CD4-positive, CD25-positive, alpha-beta regulatory T cell (primary cell): Measurements from ENCODE around the gene AIG1. TPM values are rescaled to one million over a fixed set of nuclear protein-coding genes. Genes with fewer than 3 reads are reported as not detected.
A peak's percentile ranks its signal among the peaks of the same experiment; 100 is the strongest.
"Not testable (repeated sequence)": the region's sequence is repeated elsewhere in the genome, so short reads cannot be mapped to it uniquely, and the experiment has no call there.

Experiments
- ATAC-seq, 2 donors: fragments of 150-1000 bp; cut with Tn5 transposase; one replicate each; pipeline ENCODE4 v1.10.0; 2021; ENCODE audit warnings: low read depth in 2 of 2, moderate number of reproducible peaks in 2 of 2, moderate library complexity in 1 of 2
- DNase-seq, 3 donors: peaks; one replicate each; pipeline versions ENCODE4 v3.0.0 to v3.0.0-alpha.2; 2012 to 2022; ENCODE audit warnings: mixed read lengths in 1 of 3
- H3K27ac ChIP-seq: one replicate; pipeline ENCODE4 v1.7.0; 2013; ENCODE audit warnings: mild to moderate bottlenecking, low read length; ENCODE audit not compliant: insufficient read depth, poor library complexity, severe bottlenecking
- H3K27me3 ChIP-seq: one replicate; pipeline ENCODE4 v1.7.0; 2013; ENCODE audit warnings: low read length; ENCODE audit not compliant: control insufficient read depth, insufficient read depth
- H3K36me3 ChIP-seq: one replicate; pipeline ENCODE4 v1.7.0; 2013; ENCODE audit warnings: mild to moderate bottlenecking, low read length, moderate library complexity; ENCODE audit not compliant: control insufficient read depth, insufficient read depth
- H3K4me1 ChIP-seq: 2 replicates; pipeline ENCODE4 v1.7.0; 2013; ENCODE audit warnings: mild to moderate bottlenecking, low read length; ENCODE audit not compliant: insufficient read depth, control insufficient read depth, poor library complexity, severe bottlenecking
- H3K4me3 ChIP-seq: one replicate; pipeline ENCODE4 v1.7.0; 2013; ENCODE audit warnings: low read depth, mild to moderate bottlenecking, low read length, moderate library complexity
- H3K9me3 ChIP-seq, 2 experiments: 1 replicate in 1 of 2; 2 replicates in 1 of 2; pipeline ENCODE4 v1.7.0; 2013; ENCODE audit warnings: low read length in 2 of 2, mild to moderate bottlenecking in 1 of 2, moderate library complexity in 1 of 2; ENCODE audit not compliant: control insufficient read depth in 2 of 2
- H3K27ac Mint-ChIP-seq, 3 donors: one replicate each; pipeline ENCODE4 v1.8.0; 2020 to 2022; ENCODE audit warnings: mild to moderate bottlenecking in 3 of 3, mixed read lengths in 3 of 3, moderate library complexity in 2 of 3
- H3K27me3 Mint-ChIP-seq: one replicate; pipeline ENCODE4 v1.8.0; 2022; ENCODE audit warnings: mild to moderate bottlenecking, mixed read lengths
- H3K36me3 Mint-ChIP-seq: one replicate; pipeline ENCODE4 v1.8.0; 2020; ENCODE audit warnings: mixed read lengths
- H3K4me1 Mint-ChIP-seq, 4 donors: one replicate each; pipeline ENCODE4 v1.8.0; 2020 to 2022; ENCODE audit warnings: mixed read lengths in 4 of 4, mild to moderate bottlenecking in 1 of 4
- H3K4me3 Mint-ChIP-seq, 4 donors: one replicate each; pipeline ENCODE4 v1.8.0; 2020 to 2022; ENCODE audit warnings: mild to moderate bottlenecking in 4 of 4, mixed read lengths in 4 of 4, moderate library complexity in 3 of 4
- H3K9me3 Mint-ChIP-seq, 7 donors: one replicate each; pipeline ENCODE4 v1.8.0; 2020 to 2022; ENCODE audit warnings: mixed read lengths in 7 of 7, mild to moderate bottlenecking in 3 of 7, moderate library complexity in 2 of 7
- polyA plus RNA-seq, 4 donors: library from polyadenylated mRNA; unstranded; fragments of 300-500 nt; fragmentation: Illumina TruSeq; gene quantifications; one replicate each; pipeline ENCODE4 v1.2.3, GENCODE V29; 2021
- total RNA-seq: library from RNA; stranded (reverse); gene quantifications from one replicate; pipeline ENCODE4 v1.2.3, GENCODE V29; 2022

Gene AIG1
- total and polyA plus RNA-seq, 5 donors from 2014 or later = 4.2 to 19.6 (median 13.9) TPM

DNA sequence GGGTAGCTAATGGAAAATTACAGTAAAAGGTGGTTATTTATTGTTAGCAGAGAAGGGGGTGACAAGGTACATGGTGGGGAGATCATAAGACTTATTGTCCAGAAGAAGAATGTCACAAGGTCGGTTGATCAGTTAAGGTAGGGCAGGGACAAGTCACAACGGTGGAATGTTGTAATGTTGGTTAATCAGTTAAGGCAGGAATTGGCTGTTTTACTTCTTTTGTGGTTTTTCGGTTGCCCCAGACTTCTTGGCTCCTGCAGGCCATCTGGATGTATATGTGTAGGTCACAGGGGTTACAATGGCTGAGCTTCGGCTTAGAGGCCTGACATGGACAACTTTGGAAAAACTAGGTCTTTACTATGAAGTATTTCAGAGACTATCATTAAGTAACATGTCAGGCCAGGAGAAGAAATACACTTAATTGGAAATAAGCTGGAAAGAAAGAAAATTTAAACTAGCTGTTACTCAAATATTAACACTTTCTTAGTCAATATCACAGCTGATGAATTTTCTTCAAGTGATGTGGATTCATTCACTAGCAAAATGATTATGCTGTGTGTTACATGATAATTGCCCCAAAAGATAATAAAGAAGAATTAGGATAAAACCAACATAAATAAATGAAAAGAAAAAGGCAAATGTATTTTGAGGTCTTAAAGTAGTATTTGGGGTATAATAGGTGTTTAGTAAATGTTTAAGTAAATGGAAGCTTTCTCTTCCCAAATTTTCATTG, 4.4 kb downstream of the AIG1 start:
- Histone ChIP-seq H3K4me1 (peaks cover 8% of the 10 kb centered on the region), H3K27ac (no peak overlapping the region), H3K27me3 (no peaks in the 10 kb centered on the region), H3K9me3 (no peaks in the 10 kb centered on the region), H3K4me3 (no peak overlapping the region), H3K36me3 (no peaks in the 10 kb centered on the region)
- Mint-ChIP-seq H3K27ac (peak overlapping the region in 1 of 3 donors; percentile 40), H3K36me3 (no peaks in the 10 kb centered on the region), H3K4me1 (peaks cover 6 to 31% (median 12%) of the 10 kb centered on the region in 4 donors), H3K4me3 (no peak overlapping the region), H3K9me3 (peaks cover 0 to 1% (median 0%) of the 10 kb centered on the region in 7 donors), H3K27me3 (peaks cover 3% of the 10 kb centered on the region)
- no peak for ATAC-seq
- DNase-seq = no peak

DNA sequence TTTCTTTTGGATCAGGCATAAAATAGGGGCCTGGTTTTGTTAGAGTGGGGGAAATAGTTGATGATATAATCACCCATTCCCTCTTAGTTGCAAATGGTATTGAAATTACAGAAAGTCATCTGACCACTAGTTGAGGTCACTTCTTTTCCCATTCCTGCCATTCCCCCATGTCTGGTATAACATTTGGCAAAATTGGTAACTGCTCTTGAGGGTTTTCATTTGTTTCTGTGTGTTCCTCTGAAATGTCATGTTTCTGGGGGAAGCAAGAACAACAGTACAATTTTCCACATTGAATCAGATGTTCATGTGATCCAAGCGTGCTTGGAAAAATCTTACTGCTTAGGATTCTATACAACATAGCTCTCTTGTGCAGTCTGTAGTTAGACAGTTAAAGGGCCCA, 7.3 kb downstream of the AIG1 start:
- no peaks in the 10 kb centered on the region for H3K27me3 ChIP-seq
- H3K4me1 ChIP-seq = no peaks in the 10 kb centered on the region
- Mint-ChIP-seq H3K4me1 (peaks cover 0 to 18% (median 12%) of the 10 kb centered on the region in 4 donors), H3K36me3 (peaks cover 2% of the 10 kb centered on the region), H3K27ac (peak overlapping the region in 1 of 3 donors; percentile 40), H3K27me3 (no peaks in the 10 kb centered on the region), H3K9me3 (peaks cover 0 to 3% (median 0%) of the 10 kb centered on the region in 7 donors), H3K4me3 (no peak overlapping the region)
- ATAC-seq (no peak), DNase-seq (no peak)
- H3K4me3 ChIP-seq = no peak overlapping the region
- no peaks in the 10 kb centered on the region for H3K9me3 ChIP-seq
- no peaks in the 10 kb centered on the region for H3K36me3 ChIP-seq
- H3K27ac ChIP-seq = no peak overlapping the region

DNA sequence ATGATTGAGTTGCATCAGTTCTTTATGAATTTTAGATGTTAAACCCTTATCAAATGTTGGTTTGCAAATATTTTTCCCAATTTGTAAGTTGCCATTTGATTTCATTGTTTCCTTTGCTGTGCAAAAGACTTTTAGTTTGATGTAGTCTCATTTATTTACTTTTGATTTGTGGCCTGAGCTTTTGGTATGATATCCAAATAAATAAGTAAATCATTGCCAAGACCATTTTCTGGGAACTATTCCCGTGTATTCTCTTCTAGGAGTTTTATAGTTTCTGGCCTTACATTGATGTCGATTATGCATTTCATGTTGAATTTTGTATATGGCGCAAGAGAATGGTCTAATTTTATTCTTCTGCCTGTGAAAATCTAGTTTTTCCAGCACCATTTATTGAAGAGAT, 13.4 kb downstream of the AIG1 start:
- Mint-ChIP-seq H3K36me3 (peaks cover 13% of the 10 kb centered on the region), H3K4me1 (peaks cover 0 to 20% (median 8%) of the 10 kb centered on the region in 4 donors), H3K4me3 (no peak overlapping the region), H3K9me3 (peaks cover 1 to 16% (median 3%) of the 10 kb centered on the region in 7 donors), H3K27me3 (no peaks in the 10 kb centered on the region), H3K27ac (no peak overlapping the region)
- Histone ChIP-seq H3K36me3 (no peaks in the 10 kb centered on the region), H3K4me3 (no peak overlapping the region), H3K9me3 (peaks cover 3 to 5% of the 10 kb centered on the region in 2 experiments), H3K27me3 (no peaks in the 10 kb centered on the region), H3K4me1 (no peaks in the 10 kb centered on the region), H3K27ac (no peak overlapping the region)
- DNase-seq (no peak), ATAC-seq (no peak)

DNA sequence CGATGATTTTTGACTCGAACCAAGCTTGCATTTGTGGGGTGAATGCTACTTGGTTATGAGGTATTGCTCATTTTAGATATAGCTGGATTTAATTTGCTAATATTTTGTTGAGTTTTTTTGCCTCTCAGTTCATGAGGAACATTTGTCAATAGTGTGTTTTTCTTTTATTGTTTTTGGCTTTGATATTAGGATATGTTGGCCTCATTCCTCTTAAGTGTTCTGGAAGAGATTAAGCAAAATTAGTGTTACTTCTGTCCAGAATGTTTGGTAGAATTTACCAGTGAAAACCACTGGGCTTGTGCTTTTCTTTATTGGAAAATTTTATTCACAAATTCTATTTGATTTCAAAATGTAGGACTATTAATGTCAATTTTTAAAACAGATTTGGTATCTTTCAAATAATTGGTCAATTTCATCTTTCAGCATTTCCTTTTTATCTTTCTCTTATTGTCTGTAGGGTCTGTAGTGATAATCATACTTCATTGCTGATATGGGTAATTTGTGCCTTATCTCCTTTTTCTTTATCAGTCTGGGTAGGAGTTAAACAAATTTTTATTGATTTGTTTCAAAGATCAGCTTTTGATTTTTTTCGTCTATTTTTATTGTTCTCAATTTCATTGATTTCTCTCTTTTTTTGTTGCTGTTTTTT, 14.1 kb downstream of the AIG1 start:
- peaks cover 1 to 16% (median 3%) of the 10 kb centered on the region in 7 donors for H3K9me3 Mint-ChIP-seq
- peak overlapping the region in 1 of 4 donors; percentile 55 for H3K4me3 Mint-ChIP-seq
- Histone ChIP-seq H3K27me3 (no peaks in the 10 kb centered on the region), H3K36me3 (no peaks in the 10 kb centered on the region), H3K27ac (no peak overlapping the region), H3K9me3 (peaks cover 3 to 5% of the 10 kb centered on the region in 2 experiments), H3K4me1 (no peaks in the 10 kb centered on the region), H3K4me3 (no peak overlapping the region)
- H3K36me3 Mint-ChIP-seq = peaks cover 13% of the 10 kb centered on the region
- no peak for DNase-seq
- H3K4me1 Mint-ChIP-seq = peaks cover 0 to 20% (median 8%) of the 10 kb centered on the region in 4 donors
- H3K27ac Mint-ChIP-seq = no peak overlapping the region
- no peak for ATAC-seq
- H3K27me3 Mint-ChIP-seq = no peaks in the 10 kb centered on the region

DNA sequence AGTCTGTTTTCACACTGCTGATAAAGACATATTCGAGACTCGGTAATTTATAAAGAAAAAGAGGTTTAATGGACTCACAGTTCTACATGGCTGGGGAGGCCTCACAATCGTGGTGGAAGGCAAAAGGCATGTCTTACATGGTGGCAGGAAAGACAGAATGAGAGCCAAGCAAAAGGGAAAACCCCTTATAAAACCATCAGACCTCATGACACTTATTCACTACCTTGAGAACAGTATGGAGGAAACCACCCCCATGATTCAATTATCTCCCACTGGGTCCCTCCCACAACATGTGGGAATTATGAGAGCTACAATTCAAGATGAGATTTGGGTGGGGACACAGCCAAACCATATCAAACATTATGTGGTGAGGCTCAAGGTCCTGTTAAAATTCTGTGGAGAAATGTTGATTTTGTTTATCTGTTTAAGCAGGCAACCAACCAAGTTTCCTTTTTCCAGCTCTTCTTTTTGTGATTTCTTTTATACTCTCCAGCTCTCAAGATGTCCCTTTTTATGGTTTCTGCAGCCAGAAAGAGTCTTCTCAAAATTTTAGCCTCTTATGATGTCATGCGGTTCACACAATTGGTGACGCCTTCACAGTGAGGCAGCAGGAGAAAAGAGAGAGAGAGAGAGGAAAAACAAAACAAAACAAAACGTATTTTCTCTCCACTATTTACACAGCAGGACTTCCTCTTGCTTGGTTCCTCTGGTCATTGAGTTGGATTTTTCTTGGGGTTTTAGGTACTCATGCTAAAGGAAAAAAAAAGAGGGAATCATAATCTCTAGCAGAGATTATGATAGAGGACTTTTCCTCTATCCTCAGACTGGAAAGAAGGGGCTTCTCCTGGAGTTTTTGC, 18.0 kb downstream of the AIG1 start:
- Mint-ChIP-seq H3K36me3 (peaks cover 9% of the 10 kb centered on the region), H3K27ac (peak overlapping the region in 1 of 3 donors; percentile 17), H3K9me3 (peaks cover 0 to 16% (median 4%) of the 10 kb centered on the region in 7 donors), H3K27me3 (peaks cover 5% of the 10 kb centered on the region), H3K4me3 (no peak overlapping the region), H3K4me1 (no peaks in the 10 kb centered on the region)
- Histone ChIP-seq H3K9me3 (peaks cover 3 to 5% of the 10 kb centered on the region in 2 experiments), H3K36me3 (no peaks in the 10 kb centered on the region), H3K4me3 (no peak overlapping the region), H3K27ac (no peak overlapping the region), H3K27me3 (no peaks in the 10 kb centered on the region), H3K4me1 (no peaks in the 10 kb centered on the region)
- ATAC-seq (no peak), DNase-seq (no peak)

DNA sequence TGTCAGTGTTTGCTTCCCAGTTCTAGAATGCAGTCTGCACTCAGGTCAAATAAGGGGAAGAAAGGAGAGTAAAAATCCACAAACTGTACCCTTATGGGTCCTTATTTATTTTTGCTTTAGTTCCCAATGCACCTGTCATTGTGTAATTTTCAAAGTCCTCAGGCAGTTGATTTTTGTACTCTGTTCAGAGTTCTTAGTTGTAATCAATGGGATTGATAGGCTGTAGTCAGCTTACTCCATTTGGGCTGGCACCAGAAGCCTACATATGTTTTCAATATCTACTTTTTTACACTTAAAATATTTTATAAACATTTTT, 18.6 kb downstream of the AIG1 start:
- no peak overlapping the region for H3K4me3 Mint-ChIP-seq

DNA sequence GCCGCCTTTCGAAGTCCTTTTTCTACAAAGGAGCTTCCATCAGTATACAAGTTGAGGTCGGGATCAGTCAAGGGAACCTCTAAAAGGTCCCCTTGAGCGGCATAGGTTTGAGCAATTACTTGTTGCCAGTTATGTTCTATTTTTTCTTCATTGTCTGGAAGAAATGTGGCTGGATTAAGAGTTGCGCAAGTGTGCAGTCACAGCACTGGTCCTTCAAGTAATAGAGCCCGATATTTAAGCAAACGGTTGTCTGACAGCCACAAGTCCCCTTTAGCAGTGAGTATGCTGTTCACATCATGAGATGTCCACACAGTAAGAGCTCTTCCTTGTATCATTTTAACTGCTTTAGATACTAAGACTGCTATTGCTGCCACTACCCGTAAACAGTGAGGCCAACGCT, 21.6 kb downstream of the AIG1 start:
- ATAC-seq, H3K9me3 ChIP-seq, H3K36me3 Mint-ChIP-seq, H3K27ac ChIP-seq, H3K9me3 Mint-ChIP-seq, H3K27ac Mint-ChIP-seq, H3K36me3 ChIP-seq, H3K4me1 ChIP-seq, DNase-seq, H3K27me3 ChIP-seq, H3K27me3 Mint-ChIP-seq, H3K4me1 Mint-ChIP-seq, H3K4me3 Mint-ChIP-seq, H3K4me3 ChIP-seq: not testable (repeated sequence)

More for the DNA sequence above, 18.6 kb downstream of the AIG1 start:
- Histone ChIP-seq H3K36me3 (no peaks in the 10 kb centered on the region), H3K27me3 (no peaks in the 10 kb centered on the region), H3K4me1 (no peaks in the 10 kb centered on the region), H3K27ac (no peak overlapping the region), H3K9me3 (peaks cover 3% of the 10 kb centered on the region in 2 experiments), H3K4me3 (no peak overlapping the region)
- no peaks in the 10 kb centered on the region for H3K4me1 Mint-ChIP-seq
- H3K27me3 Mint-ChIP-seq = peaks cover 5% of the 10 kb centered on the region
- no peak overlapping the region for H3K27ac Mint-ChIP-seq
- H3K36me3 Mint-ChIP-seq = peaks cover 3% of the 10 kb centered on the region
- peaks cover 0 to 13% (median 3%) of the 10 kb centered on the region in 7 donors for H3K9me3 Mint-ChIP-seq
- DNase-seq = no peak
- no peak for ATAC-seq
